GM12875 (cell line): ENCODE data around the gene TRPV4.

ENCODE experiments used
- H3K4me3 ChIP-seq: one replicate; pipeline ENCODE4 v1.5.1; 2011; ENCODE audit warnings: low read depth, low read length, control low read depth
- CTCF ChIP-seq: IDR thresholded peaks from 2 replicates; pipeline ENCODE4 v1.5.1; 2011; ENCODE audit warnings: low read depth, mild to moderate bottlenecking, control low read depth, inconsistent platforms, low read length, moderate library complexity, borderline replicate concordance; ENCODE audit not compliant: insufficient read depth

Gene TRPV4

GRCh38 chr12:109832541-109833306 lies 474 bp downstream of the TRPV4 start:
- no peak overlapping the region for H3K4me3 ChIP-seq
- no peak for TF ChIP-seq CTCF

GRCh38 chr12:109831929-109832328 lies 1.3 kb downstream of the TRPV4 start:
- no peak for TF ChIP-seq CTCF
- H3K4me3 ChIP-seq: no peak overlapping the region

- no peak for TF ChIP-seq CTCF
These were observed 1.8 kb downstream of the TRPV4 start for GRCh38 chr12:109831365-109831764.

GRCh38 chr12:109830718-109831117 lies 2.5 kb downstream of the TRPV4 start:
- no peak for TF ChIP-seq CTCF
- no peak overlapping the region for H3K4me3 ChIP-seq

More at GRCh38 chr12:109831365-109831764, 1.8 kb downstream of the TRPV4 start:
- no peak overlapping the region for H3K4me3 ChIP-seq

- no peak for TF ChIP-seq CTCF
- H3K4me3 ChIP-seq: no peak overlapping the region
These were observed 2.9 kb downstream of the TRPV4 start for GRCh38 chr12:109830267-109830666.

GRCh38 chr12:109829667-109830066 lies 3.5 kb downstream of the TRPV4 start:
- no peak for TF ChIP-seq CTCF
- H3K4me3 ChIP-seq: no peak overlapping the region
